Measurements from ENCODE around the gene MGAT3.
A peak's percentile ranks its signal among the peaks of the same experiment; 100 is the strongest.

MGAT3 gene

DNA sequence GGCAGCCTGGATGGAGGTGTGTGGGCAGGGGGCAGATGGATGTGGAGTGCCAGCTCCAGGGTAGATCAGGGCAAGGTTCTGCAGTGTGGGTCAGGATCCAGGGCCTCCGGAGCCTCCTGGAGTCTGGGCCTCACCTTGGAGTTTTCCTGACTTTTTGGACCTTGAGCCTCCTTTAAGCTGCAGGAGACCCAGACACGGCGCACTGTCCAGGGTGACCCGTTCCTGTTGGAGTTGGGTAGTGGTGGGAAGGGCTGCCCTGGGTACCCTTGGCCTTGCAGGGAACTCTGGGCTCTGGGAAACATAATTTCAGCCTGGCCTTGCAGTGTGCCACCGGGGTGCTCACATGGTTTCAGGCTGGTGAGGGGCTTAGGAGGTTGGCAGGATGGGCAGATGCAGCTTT lies 17.0 kb downstream of the MGAT3 start:
- no peak for DNase-seq

- DNase-seq = no peak
Measured at GRCh38 chr22:39474351-39475111, 17.7 kb downstream of the MGAT3 start.

GRCh38 chr22:39475337-39475736 lies 18.5 kb downstream of the MGAT3 start:
- no peak for DNase-seq

DNA sequence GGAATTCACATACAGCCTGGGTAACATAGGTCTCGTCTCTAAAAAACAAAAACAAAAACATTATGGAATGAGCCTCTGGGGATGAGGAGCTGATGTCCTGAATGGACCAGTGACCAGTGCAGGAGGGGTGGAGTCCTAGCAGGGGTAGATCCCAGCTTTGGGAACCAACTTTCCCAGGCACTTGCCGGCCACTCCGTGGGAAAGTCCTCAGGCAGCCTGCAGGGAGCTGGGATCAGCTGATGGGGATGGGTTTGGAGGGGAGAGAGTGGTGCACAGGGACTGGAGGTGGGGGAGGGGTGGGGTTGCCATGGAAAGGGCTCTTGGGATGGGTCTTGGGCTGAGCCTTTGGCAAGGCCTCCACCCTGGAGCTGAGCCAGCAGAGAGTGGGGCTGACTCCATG lies 19.1 kb downstream of the MGAT3 start:
- DNase-seq = no peak

DNA sequence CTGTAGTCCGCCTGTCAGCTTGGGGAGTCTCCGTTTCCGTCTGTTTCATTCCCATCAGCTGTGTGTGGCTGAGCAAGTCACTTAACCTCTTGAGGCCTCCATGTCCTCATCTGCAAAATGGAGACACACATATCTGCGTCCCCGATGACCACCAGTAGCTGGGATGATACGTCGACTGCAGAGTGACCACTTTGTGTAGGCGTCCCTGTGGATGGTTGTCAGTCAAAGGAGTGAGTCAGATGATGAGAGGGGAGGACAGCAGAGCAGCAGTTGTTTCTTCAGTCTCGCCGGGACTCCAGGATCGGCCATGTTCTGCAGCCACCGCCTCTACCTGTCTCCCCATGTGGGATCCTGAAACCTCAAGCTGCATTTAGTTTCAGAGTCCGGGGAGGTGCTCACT lies 19.9 kb downstream of the MGAT3 start:
- no peak for DNase-seq

- no peak for DNase-seq
Measured at GRCh38 chr22:39477542-39477941, 20.7 kb downstream of the MGAT3 start.

DNA sequence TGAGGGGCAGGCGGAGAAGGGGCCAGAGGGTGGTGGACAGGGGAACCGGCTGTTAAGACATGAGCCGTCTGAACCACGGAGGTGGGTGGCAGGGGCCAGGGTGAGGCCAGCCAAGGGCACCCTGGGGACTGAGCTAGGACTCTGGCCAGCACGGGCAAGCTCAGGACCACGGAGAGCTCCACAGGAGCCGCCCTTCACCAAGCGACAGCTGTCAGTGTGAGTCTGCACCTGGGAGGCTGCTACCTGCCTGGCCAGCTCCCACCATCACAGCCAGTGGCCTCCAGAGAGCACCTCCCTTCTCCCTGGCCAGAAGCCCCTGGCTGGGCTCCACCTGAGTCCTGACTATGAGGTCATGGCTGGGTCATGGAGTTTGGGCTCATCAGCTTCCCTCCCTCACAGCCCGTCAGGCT lies 21.6 kb downstream of the MGAT3 start:
- DNase-seq = no peak

GRCh38 chr22:39479254-39479653 lies 22.4 kb downstream of the MGAT3 start:
- DNase-seq = no peak

DNA sequence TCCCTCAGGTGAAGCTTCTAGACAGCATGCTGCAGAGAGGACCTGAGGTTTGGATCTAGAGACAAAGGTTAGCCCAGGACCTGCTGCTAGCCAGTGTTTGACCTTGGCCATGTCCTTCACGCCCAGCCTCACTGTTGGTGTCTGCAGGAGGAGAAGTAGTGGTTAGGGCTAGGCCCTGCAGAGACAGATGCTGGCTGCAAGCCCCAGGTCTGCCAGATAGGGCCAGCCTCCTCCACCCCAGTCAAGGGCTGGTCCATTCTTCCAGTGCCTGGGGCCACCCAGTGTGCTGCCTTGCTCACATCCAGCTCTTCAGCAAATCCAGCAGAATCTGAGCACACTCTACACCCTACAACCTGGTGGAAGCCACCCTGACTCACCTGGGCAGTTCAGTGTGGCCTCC lies 23.7 kb downstream of the MGAT3 start:
- no peak for DNase-seq

- DNase-seq = no peak
Measured at GRCh38 chr22:39481054-39481453, 24.2 kb downstream of the MGAT3 start.

DNA sequence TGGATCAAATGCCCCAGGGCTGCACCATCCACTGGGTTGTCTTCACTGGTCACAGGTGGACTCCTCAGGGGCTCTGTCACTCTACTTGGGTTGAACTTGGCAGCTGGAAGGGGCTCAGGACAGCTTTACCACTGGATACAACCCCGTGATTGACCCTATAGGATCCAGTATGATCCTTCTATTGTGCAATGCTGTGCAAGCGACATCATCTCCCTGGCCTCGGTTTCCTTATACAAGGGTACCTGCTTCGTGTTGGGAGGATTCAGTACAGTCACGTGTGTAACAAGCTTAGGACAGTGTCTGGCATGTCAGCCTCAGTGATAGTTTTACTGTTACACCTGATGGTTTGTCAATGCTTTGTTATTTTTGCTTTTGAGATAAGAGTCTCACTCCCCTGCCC lies 24.8 kb downstream of the MGAT3 start:
- no peak for DNase-seq

- no peak for DNase-seq
Measured at GRCh38 chr22:39482768-39483167, 26.0 kb downstream of the MGAT3 start.

DNA sequence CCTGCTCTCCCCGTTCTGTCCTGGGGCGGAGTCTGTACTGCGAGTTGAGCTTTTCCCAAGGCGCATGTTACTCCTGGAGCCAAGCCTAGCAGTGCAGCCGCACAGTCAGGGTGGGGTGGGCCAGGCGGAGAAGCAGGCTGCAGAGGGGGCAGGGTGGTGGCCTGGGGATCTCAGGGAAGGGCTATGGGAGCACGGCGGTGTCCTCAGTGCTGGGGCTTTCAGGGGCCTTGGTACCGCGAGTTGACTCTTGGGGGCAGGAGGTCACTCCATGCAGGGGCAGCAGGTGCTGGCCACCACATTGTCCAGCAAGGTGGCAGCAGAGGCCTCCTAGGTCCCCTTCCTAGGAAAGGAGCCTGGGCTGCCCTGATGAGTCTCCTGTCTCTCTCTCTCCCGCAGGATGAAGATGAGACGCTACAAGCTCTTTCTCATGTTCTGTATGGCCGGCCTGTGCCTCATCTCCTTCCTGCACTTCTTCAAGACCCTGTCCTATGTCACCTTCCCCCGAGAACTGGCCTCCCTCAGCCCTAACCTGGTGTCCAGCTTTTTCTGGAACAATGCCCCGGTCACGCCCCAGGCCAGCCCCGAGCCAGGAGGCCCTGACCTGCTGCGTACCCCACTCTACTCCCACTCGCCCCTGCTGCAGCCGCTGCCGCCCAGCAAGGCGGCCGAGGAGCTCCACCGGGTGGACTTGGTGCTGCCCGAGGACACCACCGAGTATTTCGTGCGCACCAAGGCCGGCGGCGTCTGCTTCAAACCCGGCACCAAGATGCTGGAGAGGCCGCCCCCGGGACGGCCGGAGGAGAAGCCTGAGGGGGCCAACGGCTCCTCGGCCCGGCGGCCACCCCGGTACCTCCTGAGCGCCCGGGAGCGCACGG lies 30.4 kb downstream of the MGAT3 start:
- no peak for DNase-seq

GRCh38 chr22:39487826-39488520 lies 31.2 kb downstream of the MGAT3 start:
- no peak for DNase-seq

GRCh38 chr22:39488563-39489083 lies 31.8 kb downstream of the MGAT3 start:
- DNase-seq = no peak

GRCh38 chr22:39489094-39490068 lies 32.6 kb downstream of the MGAT3 start:
- no peak for DNase-seq

GRCh38 chr22:39490135-39490798 lies 33.5 kb downstream of the MGAT3 start:
- peak; percentile 72 for DNase-seq

DNA sequence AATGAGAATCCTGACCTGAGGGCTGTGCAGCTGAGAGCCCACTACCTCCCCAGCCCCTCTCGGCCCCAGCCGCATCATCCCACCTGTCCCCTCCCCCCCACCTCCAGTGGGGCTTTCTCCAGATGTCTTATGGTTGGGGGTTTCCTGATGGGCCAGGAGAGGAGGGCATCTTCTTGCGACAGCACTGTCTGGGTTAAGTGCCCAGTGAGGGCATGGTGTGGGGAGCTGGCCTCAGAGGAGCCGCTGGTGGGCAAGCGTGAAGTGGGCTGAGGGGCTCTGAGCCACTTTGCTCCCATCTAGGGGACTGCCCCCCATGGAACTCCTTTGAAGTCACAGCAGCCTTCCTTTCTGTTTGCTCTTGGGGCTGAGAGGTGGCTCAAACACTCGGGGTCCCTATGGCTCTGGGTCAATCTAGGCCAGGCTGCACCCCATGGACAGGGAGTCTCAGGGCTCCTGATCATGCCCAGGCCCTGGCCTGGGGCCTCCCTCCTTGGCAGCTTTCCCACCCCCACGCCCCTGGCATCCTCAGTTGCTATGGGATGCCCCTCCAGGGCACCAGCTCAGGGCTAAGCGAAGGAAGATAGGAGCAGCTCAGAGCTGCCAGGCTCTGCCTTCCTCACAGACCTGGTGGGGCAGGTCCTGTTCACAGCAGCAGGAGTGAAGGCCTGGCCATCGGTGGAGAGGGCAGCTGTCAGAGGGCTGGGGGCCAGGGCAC lies 34.3 kb downstream of the MGAT3 start:
- no peak for DNase-seq

- DNase-seq = no peak
Measured at GRCh38 chr22:39491696-39492095, 34.9 kb downstream of the MGAT3 start.

GRCh38 chr22:39492186-39492585 lies 35.4 kb downstream of the MGAT3 start:
- DNase-seq = no peak

GRCh38 chr22:39493759-39494158 lies 36.9 kb downstream of the MGAT3 start:
- DNase-seq = no peak
